Chondrocyte (in vitro differentiated cells): ENCODE results near the gene FAM237B. TPM values are rescaled to one million over a fixed set of nuclear protein-coding genes. Genes with fewer than 3 reads are reported as not detected.
"Not testable (repeated sequence)": the region's sequence is repeated elsewhere in the genome, so short reads cannot be mapped to it uniquely, and the experiment has no call there.

Experiments
- DNase-seq: peaks from one replicate; pipeline ENCODE4 v3.0.0; 2021; ENCODE audit warnings: mixed read lengths, low spot score
- H3K27ac Mint-ChIP-seq: one replicate; pipeline ENCODE4 v1.8.0; 2021; ENCODE audit warnings: mild to moderate bottlenecking, moderate library complexity, mixed read lengths; ENCODE audit not compliant: unreplicated experiment
- H3K27me3 Mint-ChIP-seq: 2 replicates; pipeline ENCODE4 v1.8.0; 2021; ENCODE audit warnings: low read depth, mixed read lengths
- H3K36me3 Mint-ChIP-seq: 2 replicates; pipeline ENCODE4 v1.8.0; 2021; ENCODE audit warnings: low read depth, mixed read lengths
- H3K4me1 Mint-ChIP-seq: 2 replicates; pipeline ENCODE4 v1.8.0; 2021; ENCODE audit warnings: low read depth, mild to moderate bottlenecking, mixed read lengths
- H3K4me3 Mint-ChIP-seq: one replicate; pipeline ENCODE4 v1.8.0; 2021; ENCODE audit warnings: mild to moderate bottlenecking, moderate library complexity, mixed read lengths; ENCODE audit not compliant: unreplicated experiment
- H3K9me3 Mint-ChIP-seq: 2 replicates; pipeline ENCODE4 v1.8.0; 2021; ENCODE audit warnings: low read depth, mixed read lengths
- long read RNA-seq: library from polyadenylated mRNA; stranded (forward); transcript quantifications from one replicate; pipeline ENCODE4 v2.0.0, GENCODE V29; 2021
- total RNA-seq: library from RNA; stranded (reverse); gene quantifications from 3 replicates; pipeline ENCODE4 v1.2.1, GENCODE V29; 2021
- TF ChIP-seq, protein P1 (sequence below): fragments of 200-600 bp; sonication (generic); IDR thresholded peaks from 2 replicates; pipeline ENCODE4 v1.5.0; 2021; ENCODE audit warnings: antibody characterized with exemption, mild to moderate bottlenecking, moderate library complexity

Gene FAM237B
- not detected in 3 replicates for total RNA-seq
- long read RNA-seq, result 0 reads

GRCh38 chr7:90320801-90321494 lies at the start of gene FAM237B:
Gene FAM237B (minus strand): TSS chr7:90321304. CDS start chr7:90319748, 1,556 bp downstream.
- no peaks in the 10 kb centered on the region for H3K36me3 Mint-ChIP-seq
- TF ChIP-seq, protein P1, sequence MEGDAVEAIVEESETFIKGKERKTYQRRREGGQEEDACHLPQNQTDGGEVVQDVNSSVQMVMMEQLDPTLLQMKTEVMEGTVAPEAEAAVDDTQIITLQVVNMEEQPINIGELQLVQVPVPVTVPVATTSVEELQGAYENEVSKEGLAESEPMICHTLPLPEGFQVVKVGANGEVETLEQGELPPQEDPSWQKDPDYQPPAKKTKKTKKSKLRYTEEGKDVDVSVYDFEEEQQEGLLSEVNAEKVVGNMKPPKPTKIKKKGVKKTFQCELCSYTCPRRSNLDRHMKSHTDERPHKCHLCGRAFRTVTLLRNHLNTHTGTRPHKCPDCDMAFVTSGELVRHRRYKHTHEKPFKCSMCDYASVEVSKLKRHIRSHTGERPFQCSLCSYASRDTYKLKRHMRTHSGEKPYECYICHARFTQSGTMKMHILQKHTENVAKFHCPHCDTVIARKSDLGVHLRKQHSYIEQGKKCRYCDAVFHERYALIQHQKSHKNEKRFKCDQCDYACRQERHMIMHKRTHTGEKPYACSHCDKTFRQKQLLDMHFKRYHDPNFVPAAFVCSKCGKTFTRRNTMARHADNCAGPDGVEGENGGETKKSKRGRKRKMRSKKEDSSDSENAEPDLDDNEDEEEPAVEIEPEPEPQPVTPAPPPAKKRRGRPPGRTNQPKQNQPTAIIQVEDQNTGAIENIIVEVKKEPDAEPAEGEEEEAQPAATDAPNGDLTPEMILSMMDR, result no peak
- no peaks in the 10 kb centered on the region for H3K9me3 Mint-ChIP-seq
- H3K4me3 Mint-ChIP-seq, result peak within 1 kb of the TSS; percentile 53
- H3K27me3 Mint-ChIP-seq, result peaks cover 72% of the 10 kb centered on the region
- no peak for DNase-seq
- H3K27ac Mint-ChIP-seq, result no peak within 1 kb of the TSS
- peaks cover 10% of the 10 kb centered on the region for H3K4me1 Mint-ChIP-seq

DNA sequence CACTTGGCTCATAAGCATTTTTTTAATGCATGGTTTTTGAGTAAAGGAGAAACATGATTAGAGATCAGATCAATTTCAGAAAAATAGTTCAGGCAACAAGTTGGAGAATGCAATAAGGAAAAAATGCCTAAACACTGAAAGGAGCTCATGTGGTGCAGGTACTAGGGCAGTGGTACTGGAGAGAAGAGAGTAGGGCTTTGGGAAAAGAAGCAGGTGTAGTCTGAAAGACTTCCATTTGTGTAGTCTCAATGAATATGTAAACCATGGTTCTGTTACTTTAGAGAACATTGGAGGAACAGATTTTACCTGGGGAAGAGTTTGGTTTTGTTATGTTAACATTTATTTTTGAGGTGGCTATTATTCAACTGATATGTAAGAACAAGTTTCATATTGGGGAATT lies 30.9 kb upstream of the FAM237B start:
- peaks cover 10% of the 10 kb centered on the region for H3K36me3 Mint-ChIP-seq
- H3K4me3 Mint-ChIP-seq, result no peak overlapping the region
- no peak for DNase-seq
- H3K27ac Mint-ChIP-seq, result no peak overlapping the region
- no peaks in the 10 kb centered on the region for H3K27me3 Mint-ChIP-seq
- TF ChIP-seq, protein P1, result no peak
- peaks cover under 1% of the 10 kb centered on the region for H3K9me3 Mint-ChIP-seq
- H3K4me1 Mint-ChIP-seq, result peaks cover 8% of the 10 kb centered on the region

GRCh38 chr7:90350032-90350431 lies 28.9 kb upstream of the FAM237B start:
- not testable (repeated sequence) for H3K36me3 Mint-ChIP-seq, H3K27me3 Mint-ChIP-seq, H3K4me3 Mint-ChIP-seq, H3K9me3 Mint-ChIP-seq, DNase-seq, H3K27ac Mint-ChIP-seq
- H3K4me1 Mint-ChIP-seq, result peaks cover 19% of the 10 kb centered on the region

DNA sequence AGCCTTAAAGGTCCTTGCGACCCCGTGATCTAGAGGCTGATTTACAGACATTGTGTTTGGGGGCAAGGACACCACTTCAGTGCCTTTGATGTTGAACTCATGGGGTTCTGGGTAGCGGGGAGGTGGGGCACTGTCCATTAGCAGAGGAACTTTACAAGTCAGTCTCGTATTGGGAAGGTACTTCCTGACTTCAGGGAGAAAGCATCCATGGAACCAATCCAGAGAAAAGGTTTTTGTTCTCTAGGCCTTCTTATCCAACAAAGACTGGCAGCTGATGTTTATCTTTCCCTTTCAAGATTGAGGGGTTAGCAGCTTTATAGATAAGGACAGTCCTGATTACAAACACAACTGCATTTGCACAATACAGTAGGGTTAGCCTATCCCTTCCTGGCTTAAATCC lies 28.2 kb upstream of the FAM237B start:
- H3K4me3 Mint-ChIP-seq, result no peak overlapping the region
- H3K27me3 Mint-ChIP-seq, result no peaks in the 10 kb centered on the region
- H3K36me3 Mint-ChIP-seq, result peaks cover 3% of the 10 kb centered on the region
- DNase-seq, result no peak
- no peaks in the 10 kb centered on the region for H3K9me3 Mint-ChIP-seq
- peaks cover 20% of the 10 kb centered on the region for H3K4me1 Mint-ChIP-seq
- no peak overlapping the region for H3K27ac Mint-ChIP-seq
- TF ChIP-seq, protein P1, result no peak

- Mint-ChIP-seq H3K27ac (no peak overlapping the region), H3K4me3 (peak overlapping the region; percentile 91), H3K36me3 (peaks cover 1% of the 10 kb centered on the region), H3K9me3 (no peaks in the 10 kb centered on the region), H3K27me3 (no peaks in the 10 kb centered on the region), H3K4me1 (peaks cover 20% of the 10 kb centered on the region)
- no peak for DNase-seq
- TF ChIP-seq, protein P1, result no peak
Measured at GRCh38 chr7:90347759-90348158, 26.7 kb upstream of the FAM237B start.
